ENCODE data around the gene OR10A5.
"Not testable (repeated sequence)": the region's sequence is repeated elsewhere in the genome, so short reads cannot be mapped to it uniquely, and the experiment has no call there.

Gene OR10A5

GRCh38 chr11:6845383-6845782, at the start of gene OR10A5:
Gene OR10A5 (plus strand): TSS chr11:6845683. CDS start chr11:6845683, 0 bp downstream.
- DNase-seq (ENCODE audit: low read depth), result no peak

- DNase-seq (ENCODE audit: low read depth), result no peak
Observed at GRCh38 chr11:6799402-6799801, 46.1 kb upstream of the OR10A5 start, which contains the start of gene OR6A2. Gene OR6A2 (minus strand): TSS chr11:6799689. CDS start chr11:6795708, 3,981 bp downstream.

GRCh38 chr11:6801075-6801474, 44.4 kb upstream of the OR10A5 start:
- not testable (repeated sequence) for DNase-seq (ENCODE audit: low read depth)

GRCh38 chr11:6812390-6813005, 33.0 kb upstream of the OR10A5 start:
- peak; percentile 21 for DNase-seq (ENCODE audit: low read depth)

- no peak for DNase-seq (ENCODE audit: low read depth)
Observed at GRCh38 chr11:6813656-6814055, 31.8 kb upstream of the OR10A5 start.

GRCh38 chr11:6817694-6818093, 27.8 kb upstream of the OR10A5 start:
- no peak for DNase-seq (ENCODE audit: low read depth)

- no peak for DNase-seq (ENCODE audit: low read depth)
Observed at GRCh38 chr11:6818967-6819366, 26.5 kb upstream of the OR10A5 start.

- no peak for DNase-seq (ENCODE audit: low read depth)
Observed at GRCh38 chr11:6824136-6824823, 21.2 kb upstream of the OR10A5 start.

- DNase-seq (ENCODE audit: low read depth), result no peak
Observed at GRCh38 chr11:6825231-6825744, 20.2 kb upstream of the OR10A5 start.

GRCh38 chr11:6828103-6828502, 17.4 kb upstream of the OR10A5 start:
- no peak for DNase-seq (ENCODE audit: low read depth)

- no peak for DNase-seq (ENCODE audit: low read depth)
Observed at GRCh38 chr11:6833356-6833755, 12.1 kb upstream of the OR10A5 start.

- no peak for DNase-seq (ENCODE audit: low read depth)
Observed at GRCh38 chr11:6834021-6834420, 11.5 kb upstream of the OR10A5 start.

- no peak for DNase-seq (ENCODE audit: low read depth)
Observed at GRCh38 chr11:6841694-6842093, 3.8 kb upstream of the OR10A5 start.

- no peak for DNase-seq (ENCODE audit: low read depth)
Observed at GRCh38 chr11:6843670-6844069, 1.8 kb upstream of the OR10A5 start.

GRCh38 chr11:6844356-6844755, 1.1 kb upstream of the OR10A5 start:
- no peak for DNase-seq (ENCODE audit: low read depth)

- no peak for DNase-seq (ENCODE audit: low read depth)
Observed at GRCh38 chr11:6850526-6850925, 5.0 kb downstream of the OR10A5 start.

- DNase-seq (ENCODE audit: low read depth), result not testable (repeated sequence)
Observed at GRCh38 chr11:6854801-6855200, 9.3 kb downstream of the OR10A5 start.

- DNase-seq (ENCODE audit: low read depth), result no peak
Observed at GRCh38 chr11:6855971-6856541, 10.6 kb downstream of the OR10A5 start.

GRCh38 chr11:6856871-6857270, 11.4 kb downstream of the OR10A5 start:
- no peak for DNase-seq (ENCODE audit: low read depth)

- DNase-seq (ENCODE audit: low read depth), result no peak
Observed at GRCh38 chr11:6862961-6863360, 17.5 kb downstream of the OR10A5 start, which contains the start of gene OR10A2. Gene OR10A2 (plus strand): TSS chr11:6863057. CDS start chr11:6869755, 6,698 bp downstream.

GRCh38 chr11:6864438-6864837, 19.0 kb downstream of the OR10A5 start:
- DNase-seq (ENCODE audit: low read depth), result no peak

- no peak for DNase-seq (ENCODE audit: low read depth)
Observed at GRCh38 chr11:6871278-6871677, 25.8 kb downstream of the OR10A5 start.

- no peak for DNase-seq (ENCODE audit: low read depth)
Observed at GRCh38 chr11:6875761-6876160, 30.3 kb downstream of the OR10A5 start.
